Measurements from ENCODE around the gene CC2D2A. TPM values are rescaled to one million over a fixed set of nuclear protein-coding genes. Genes with fewer than 3 reads are reported as not detected.

Gene CC2D2A
- total RNA-seq, 3 donors from 2014 or later, result 6.3 to 39.1 (median 7.6) TPM

DNA sequence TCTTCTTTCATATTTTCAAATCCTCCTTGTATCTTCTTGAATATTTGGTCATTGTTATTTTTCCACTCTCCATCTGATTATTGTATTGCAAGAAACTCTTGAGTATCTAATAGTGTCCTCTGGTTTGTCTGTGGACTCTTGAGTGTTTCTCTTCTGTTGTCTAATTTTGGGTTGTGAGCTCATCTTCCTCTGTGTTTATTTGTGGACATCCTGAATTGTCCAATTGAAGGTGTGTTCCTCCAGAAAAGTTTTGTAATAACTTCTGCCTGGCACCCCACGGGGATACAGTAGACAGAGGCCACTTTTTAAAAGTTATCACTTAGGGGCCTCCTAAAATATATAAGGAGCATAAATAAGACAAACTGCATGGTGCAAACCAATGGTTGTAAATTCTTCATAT lies 3.1 kb upstream of the CC2D2A start:
- TF ChIP-seq, protein P1, sequence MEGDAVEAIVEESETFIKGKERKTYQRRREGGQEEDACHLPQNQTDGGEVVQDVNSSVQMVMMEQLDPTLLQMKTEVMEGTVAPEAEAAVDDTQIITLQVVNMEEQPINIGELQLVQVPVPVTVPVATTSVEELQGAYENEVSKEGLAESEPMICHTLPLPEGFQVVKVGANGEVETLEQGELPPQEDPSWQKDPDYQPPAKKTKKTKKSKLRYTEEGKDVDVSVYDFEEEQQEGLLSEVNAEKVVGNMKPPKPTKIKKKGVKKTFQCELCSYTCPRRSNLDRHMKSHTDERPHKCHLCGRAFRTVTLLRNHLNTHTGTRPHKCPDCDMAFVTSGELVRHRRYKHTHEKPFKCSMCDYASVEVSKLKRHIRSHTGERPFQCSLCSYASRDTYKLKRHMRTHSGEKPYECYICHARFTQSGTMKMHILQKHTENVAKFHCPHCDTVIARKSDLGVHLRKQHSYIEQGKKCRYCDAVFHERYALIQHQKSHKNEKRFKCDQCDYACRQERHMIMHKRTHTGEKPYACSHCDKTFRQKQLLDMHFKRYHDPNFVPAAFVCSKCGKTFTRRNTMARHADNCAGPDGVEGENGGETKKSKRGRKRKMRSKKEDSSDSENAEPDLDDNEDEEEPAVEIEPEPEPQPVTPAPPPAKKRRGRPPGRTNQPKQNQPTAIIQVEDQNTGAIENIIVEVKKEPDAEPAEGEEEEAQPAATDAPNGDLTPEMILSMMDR (IDR thresholded peaks at IDR 0.05), result no peak
- no peak overlapping the region for H3K4me3 ChIP-seq
- H3K9me3 ChIP-seq, result no peaks in the 10 kb centered on the region
- no peaks in the 10 kb centered on the region for H3K4me1 ChIP-seq (ENCODE audit: low read depth)
- intact Hi-C loops (cut with DNase I, micrococcal nuclease), result no loop called here
- no peak for ATAC-seq
- H3K36me3 ChIP-seq (ENCODE audit: low read depth), result no peaks in the 10 kb centered on the region
- no peak for DNase-seq

DNA sequence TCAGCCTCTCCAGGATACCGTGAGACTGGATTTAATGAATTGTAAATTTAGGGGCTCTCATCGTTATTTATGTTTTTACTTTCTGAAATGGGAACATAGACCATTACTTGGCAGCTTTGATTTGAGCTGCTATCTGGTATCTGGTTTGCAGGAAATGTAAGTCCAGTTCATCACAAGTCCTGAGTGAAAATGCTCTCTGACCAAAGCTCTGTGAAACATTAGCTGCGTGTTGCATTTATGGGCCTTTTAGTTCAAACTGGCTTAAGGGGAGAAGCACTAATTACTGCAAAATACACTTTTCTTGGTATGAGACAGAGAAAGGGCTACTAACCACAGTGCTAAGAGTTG lies 420 bp downstream of the CC2D2A start:
- no peak for DNase-seq
- Histone ChIP-seq H3K36me3 (ENCODE audit: low read depth) (no peaks in the 10 kb centered on the region), H3K4me1 (ENCODE audit: low read depth) (no peaks in the 10 kb centered on the region), H3K9me3 (no peaks in the 10 kb centered on the region), H3K4me3 (no peak overlapping the region)
- TF ChIP-seq, protein P1 (IDR thresholded peaks at IDR 0.05), result no peak
- intact Hi-C loops (cut with DNase I, micrococcal nuclease), result loop anchor here in 1 of 2 donors (10.0 kb wide), 1 partner anchor 185 kb away; the partner anchor contains the start of gene FBXL5
- ATAC-seq, result peak; percentile 32

DNA sequence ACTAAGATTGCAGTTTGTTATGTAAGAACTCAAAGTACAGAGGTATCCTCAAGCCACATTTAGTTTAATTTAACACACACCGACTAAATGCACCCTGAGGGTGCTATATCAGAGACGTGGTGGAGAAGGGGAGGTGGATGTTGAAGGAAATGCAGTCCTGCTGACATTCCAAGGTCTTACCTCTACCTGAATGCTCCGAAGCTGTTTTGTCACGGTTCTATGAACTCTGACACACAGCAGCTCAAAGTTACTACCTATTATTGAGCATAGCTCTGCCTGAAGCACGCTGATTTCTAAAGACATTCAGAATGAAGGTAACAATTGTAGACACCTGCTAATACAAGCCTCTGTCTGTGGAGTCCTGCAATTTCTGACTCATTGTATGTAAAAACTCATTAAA lies 6.7 kb downstream of the CC2D2A start:
- no peaks in the 10 kb centered on the region for H3K9me3 ChIP-seq
- no peak for ATAC-seq
- no peaks in the 10 kb centered on the region for H3K4me1 ChIP-seq (ENCODE audit: low read depth)
- H3K4me3 ChIP-seq, result no peak overlapping the region
- intact Hi-C loops (cut with DNase I, micrococcal nuclease), result loop anchor here in 1 of 2 donors (10.0 kb wide), 1 partner anchor 178 kb away; the partner anchor contains the start of gene FBXL5
- no peaks in the 10 kb centered on the region for H3K36me3 ChIP-seq (ENCODE audit: low read depth)
- no peak for DNase-seq
- TF ChIP-seq, protein P1 (IDR thresholded peaks at IDR 0.05), result no peak

DNA sequence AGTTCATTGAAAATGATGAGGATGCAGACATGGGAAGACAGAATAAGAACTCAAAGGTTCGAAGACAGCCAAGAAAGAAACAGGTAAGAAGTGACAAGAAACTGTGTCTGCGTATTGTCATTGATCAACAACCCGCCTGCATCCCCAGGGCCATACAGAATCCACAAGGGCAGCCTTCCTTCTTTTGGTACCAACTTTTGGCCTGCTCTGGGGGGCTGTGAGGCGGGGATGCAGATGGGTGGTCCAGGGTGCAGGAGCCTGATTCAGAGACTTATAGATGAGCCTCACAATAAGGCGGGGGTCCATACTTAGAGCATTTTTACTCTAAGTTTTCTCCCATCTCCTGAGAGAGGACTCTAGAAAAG lies 9.0 kb downstream of the CC2D2A start:
- Histone ChIP-seq H3K9me3 (no peaks in the 10 kb centered on the region), H3K4me1 (ENCODE audit: low read depth) (no peaks in the 10 kb centered on the region), H3K4me3 (no peak overlapping the region), H3K36me3 (ENCODE audit: low read depth) (no peaks in the 10 kb centered on the region)
- no peak for ATAC-seq
- intact Hi-C loops (cut with DNase I, micrococcal nuclease), result loop anchor here in 1 of 2 donors (10.0 kb wide), 1 partner anchor 176 kb away; the partner anchor contains the start of gene FBXL5
- DNase-seq, result no peak
- TF ChIP-seq, protein P1 (IDR thresholded peaks at IDR 0.05), result no peak

DNA sequence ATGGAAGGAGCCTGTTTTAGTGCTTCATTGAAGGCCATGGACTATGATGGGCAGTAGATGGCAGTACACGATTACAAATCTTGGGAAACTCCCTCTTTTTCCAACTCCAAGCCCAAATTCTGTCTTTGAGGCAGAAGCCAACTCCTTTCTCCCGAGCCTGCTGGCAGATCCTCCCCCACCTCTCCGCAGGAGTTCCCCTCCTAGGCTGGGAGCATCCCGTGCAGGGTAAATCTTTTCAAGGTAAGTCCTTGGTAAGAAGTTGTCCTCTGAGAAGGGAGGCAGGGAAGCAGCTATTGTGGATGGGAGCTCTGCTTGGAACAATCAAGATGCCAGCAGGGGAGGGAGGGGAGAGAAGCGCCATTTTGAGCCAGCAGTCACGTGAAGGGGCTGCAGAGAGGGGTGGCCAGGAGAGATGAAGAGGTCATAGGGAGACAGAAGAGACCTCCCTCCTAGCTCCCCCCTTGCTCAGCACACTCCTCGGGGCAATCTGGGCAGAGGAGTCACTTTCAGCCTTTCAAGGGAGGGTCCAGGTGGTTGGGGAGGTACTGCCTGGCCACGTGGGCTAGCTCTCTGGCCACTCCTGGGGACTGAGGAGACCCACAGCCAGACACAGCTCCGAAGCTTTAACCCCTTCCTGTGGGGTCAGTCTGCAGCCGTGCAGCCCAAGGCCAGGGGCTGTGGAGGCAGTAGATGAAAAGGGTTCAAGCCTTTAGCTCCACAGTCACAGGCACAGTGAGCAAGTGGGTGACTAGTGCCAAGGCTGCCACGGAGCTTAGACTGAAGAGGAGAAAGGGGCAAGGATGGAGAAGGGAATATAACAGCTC lies 9.6 kb downstream of the CC2D2A start:
- Histone ChIP-seq H3K36me3 (ENCODE audit: low read depth) (no peaks in the 10 kb centered on the region), H3K4me3 (no peak overlapping the region), H3K9me3 (no peaks in the 10 kb centered on the region), H3K4me1 (ENCODE audit: low read depth) (no peaks in the 10 kb centered on the region)
- intact Hi-C loops (cut with DNase I, micrococcal nuclease), result loop anchor here in 1 of 2 donors (10.0 kb wide), 1 partner anchor 176 kb away; the partner anchor contains the start of gene FBXL5
- ATAC-seq, result peak; percentile 73
- peak in 1 of 3 donors; percentile 29 for DNase-seq
- TF ChIP-seq, protein P1 (IDR thresholded peaks at IDR 0.05), result peak; percentile 17
